ENCODE measurements around the gene MYLK.

GRCh38 chr3:123864706-123865105 lies 19.4 kb downstream of the MYLK start:
- TF ChIP-seq CTCF (IDR thresholded peaks at IDR 0.05; ENCODE audit: insufficient read depth, low read length) (no peak), GABPA (IDR thresholded peaks at IDR 0.05; ENCODE audit: low read depth) (no peak), POLR2AphosphoS5 (IDR thresholded peaks at IDR 0.05; ENCODE audit: low read depth) (no peak), REST (IDR thresholded peaks at IDR 0.05; ENCODE audit: insufficient replicate concordance, low read depth) (no peak)

All from HL-60 (cell line).